ENCODE data around the gene TCF4. TPM values are rescaled to one million over a fixed set of nuclear protein-coding genes. Genes with fewer than 3 reads are reported as not detected.

Gene TCF4
- total RNA-seq, 4 donors from 2014 or later: 58.0 to 84.3 (median 68.1) TPM

- 73% methylated on average over 5 of the region's 5 CpGs for WGBS
- Histone ChIP-seq H3K4me1 (peaks cover 37 to 47% (median 42%) of the 10 kb centered on the region in 4 donors), H3K27ac (replicated peaks in 1 of 4) (no peak overlapping the region), H3K27me3 (no peaks in the 10 kb centered on the region), H3K4me3 (no peak overlapping the region), H3K36me3 (peaks cover 0 to 17% (median 0%) of the 10 kb centered on the region in 4 donors), H3K9me3 (no peaks in the 10 kb centered on the region)
- TF ChIP-seq POLR2A (IDR thresholded peaks at IDR 0.05; ENCODE audit: low read depth): no peak
- TF ChIP-seq EP300 (IDR thresholded peaks at IDR 0.05): no peak
- no peak for TF ChIP-seq CTCF (IDR thresholded peaks at IDR 0.05)
- no peak for TF ChIP-seq POLR2AphosphoS5 (IDR thresholded peaks at IDR 0.05)
- intact Hi-C loops (cut with DNase I): no loop called here
- no peak for DNase-seq (ENCODE audit: extremely low spot score)
Observed at GRCh38 chr18:55240978-55241377, 347.0 kb downstream of the TCF4 start.

- DNase-seq (ENCODE audit: extremely low spot score): no peak
- H3K27ac ChIP-seq (replicated peaks in 1 of 4): no peak overlapping the region
- no peaks in the 10 kb centered on the region for H3K27me3 ChIP-seq
- no peaks in the 10 kb centered on the region for H3K9me3 ChIP-seq
- TF ChIP-seq EP300 (IDR thresholded peaks at IDR 0.05) (no peak), CTCF (IDR thresholded peaks at IDR 0.05) (no peak), POLR2A (IDR thresholded peaks at IDR 0.05; ENCODE audit: low read depth) (no peak), POLR2AphosphoS5 (IDR thresholded peaks at IDR 0.05) (no peak)
- peaks cover 34 to 42% (median 37%) of the 10 kb centered on the region in 4 donors for H3K4me1 ChIP-seq
- peaks cover 0 to 17% (median 0%) of the 10 kb centered on the region in 4 donors for H3K36me3 ChIP-seq
- intact Hi-C loops (cut with DNase I): loop anchor here (5.0 to 10.0 kb wide), 5 partner anchors 83 to 1338 kb away; partner anchors contain the start of gene TCF4
- H3K4me3 ChIP-seq: no peak overlapping the region
Observed at GRCh38 chr18:55239740-55240139, 348.3 kb downstream of the TCF4 start.

DNA sequence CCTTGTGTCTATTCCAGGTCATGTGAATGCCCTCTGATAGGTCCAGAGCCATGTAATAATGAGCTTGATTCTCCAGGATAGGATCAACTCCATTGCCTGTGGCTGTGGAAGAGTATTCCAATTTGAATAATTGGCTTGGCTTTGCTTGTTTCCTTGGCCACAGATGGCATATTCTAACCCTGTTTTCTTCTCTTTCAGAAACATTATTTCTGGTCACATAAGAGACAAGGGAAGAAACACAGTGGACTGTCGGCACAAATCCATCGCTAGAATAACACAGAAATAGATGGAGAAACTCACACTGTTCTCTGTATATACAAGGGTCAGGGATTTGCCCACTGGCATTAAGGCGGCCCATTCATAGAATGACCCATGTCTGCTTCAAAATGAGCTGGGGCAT lies 350.3 kb downstream of the TCF4 start:
- Histone ChIP-seq H3K27ac (replicated peaks in 1 of 4) (no peak overlapping the region), H3K4me3 (no peak overlapping the region), H3K36me3 (peaks cover 0 to 28% (median 11%) of the 10 kb centered on the region in 4 donors), H3K27me3 (no peaks in the 10 kb centered on the region), H3K9me3 (no peaks in the 10 kb centered on the region), H3K4me1 (peaks cover 23 to 35% (median 27%) of the 10 kb centered on the region in 4 donors)
- TF ChIP-seq EP300 (IDR thresholded peaks at IDR 0.05) (no peak), POLR2A (IDR thresholded peaks at IDR 0.05; ENCODE audit: low read depth) (no peak), CTCF (IDR thresholded peaks at IDR 0.05) (no peak), POLR2AphosphoS5 (IDR thresholded peaks at IDR 0.05) (no peak)
- intact Hi-C loops (cut with DNase I): loop anchor here (5.0 to 10.0 kb wide), 5 partner anchors 85 to 1340 kb away; partner anchors contain the start of gene TCF4
- 94% methylated on average over 3 of the region's 3 CpGs for WGBS
- DNase-seq (ENCODE audit: extremely low spot score): no peak

GRCh38 chr18:55236150-55236931 lies 351.7 kb downstream of the TCF4 start:
- no peak for DNase-seq (ENCODE audit: extremely low spot score)

More at GRCh38 chr18:55236150-55236931, 351.7 kb downstream of the TCF4 start:
- Histone ChIP-seq H3K4me3 (no peak overlapping the region), H3K4me1 (peaks cover 19 to 30% (median 24%) of the 10 kb centered on the region in 4 donors), H3K9me3 (no peaks in the 10 kb centered on the region), H3K27me3 (no peaks in the 10 kb centered on the region), H3K36me3 (peaks cover 0 to 33% (median 21%) of the 10 kb centered on the region in 4 donors), H3K27ac (replicated peaks in 1 of 4) (no peak overlapping the region)
- intact Hi-C loops (cut with DNase I): loop anchor here (5.0 to 10.0 kb wide), 5 partner anchors 86 to 1341 kb away; partner anchors contain the start of gene TCF4
- WGBS: 68% methylated on average over 6 of the region's 6 CpGs
- no peak for TF ChIP-seq POLR2AphosphoS5 (IDR thresholded peaks at IDR 0.05)
- TF ChIP-seq POLR2A (IDR thresholded peaks at IDR 0.05; ENCODE audit: low read depth): no peak
- TF ChIP-seq CTCF (IDR thresholded peaks at IDR 0.05): no peak
- no peak for TF ChIP-seq EP300 (IDR thresholded peaks at IDR 0.05)
